Gastrocnemius medialis (tissue), 4 donors: ENCODE results near the gene TMC2.
A peak's percentile ranks its signal among the peaks of the same experiment; 100 is the strongest.

ENCODE experiments used
- CTCF ChIP-seq, 5 experiments: fragments of 450-650 bp in 3 of 5; fragments of 200-600 bp in 2 of 5; sonication (generic) in 2 of 5; IDR thresholded peaks in 4 of 5; conservative IDR thresholded peaks in 1 of 5; 1 replicate in 4 of 5; 2 replicates in 1 of 5; pipeline ENCODE4 v1.5.1; 2016 to 2019; ENCODE audit warnings: antibody characterized with exemption in 5 of 5, mild to moderate bottlenecking in 3 of 5, moderate library complexity in 3 of 5
- POLR2A ChIP-seq, 2 donors: fragments of 450-650 bp; IDR thresholded peaks; one replicate each; pipeline ENCODE4 v1.6.1; 2017; ENCODE audit warnings: antibody characterized with exemption in 2 of 2, mild to moderate bottlenecking in 2 of 2, moderate library complexity in 2 of 2

DNA sequence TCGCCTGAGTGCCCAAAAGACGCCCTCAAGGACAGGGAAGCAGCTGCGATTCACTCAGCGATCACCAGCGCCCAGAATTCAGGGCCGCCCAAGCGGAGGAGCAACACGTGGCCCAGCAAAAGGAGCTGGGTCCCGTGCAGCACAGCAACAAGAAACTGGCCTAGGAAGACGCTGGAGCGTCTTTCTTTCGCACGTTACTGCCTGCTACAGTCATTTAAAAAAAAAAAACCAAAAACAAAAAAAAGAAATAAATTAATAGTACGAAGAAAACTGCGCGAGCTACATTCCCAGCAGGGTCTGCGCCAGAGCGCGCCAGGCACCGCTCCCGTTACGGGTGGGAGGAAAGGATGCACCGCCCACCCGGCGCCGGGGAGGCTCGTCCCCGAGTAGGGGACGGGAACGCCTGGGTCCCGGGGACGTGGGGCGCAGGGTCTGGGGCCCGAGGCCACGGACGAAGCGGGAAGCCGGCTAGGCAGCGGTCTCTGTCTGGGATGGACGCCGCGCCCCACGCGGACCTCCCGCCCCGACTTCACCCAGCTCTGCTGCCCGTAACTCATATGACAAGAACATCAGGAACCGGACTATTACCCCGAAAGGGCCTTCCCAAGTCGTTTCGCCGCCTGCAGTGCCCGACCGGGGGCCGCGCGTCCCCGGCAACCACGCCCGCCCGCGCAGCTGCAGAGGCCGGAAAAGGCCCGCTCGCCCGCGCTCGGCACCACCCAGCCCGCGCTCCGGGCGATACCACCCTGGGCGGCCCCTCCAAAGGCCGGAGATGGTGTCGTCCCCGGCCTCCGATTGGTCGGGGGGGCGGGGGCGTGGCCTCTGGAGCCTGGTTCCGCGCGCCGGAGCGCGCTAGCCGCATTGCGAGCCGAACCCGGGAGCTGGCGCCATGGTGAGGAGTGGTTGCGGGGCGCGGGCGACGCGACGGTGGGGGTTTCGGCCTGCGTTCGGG, 115.7 kb downstream of the TMC2 start, which contains the start of gene NOP56:
- TF ChIP-seq CTCF (IDR thresholded peaks at IDR 0.05 in 4 of 5, conservative IDR thresholded peaks at IDR 0.05 in 1 of 5) (no peak), POLR2A (IDR thresholded peaks at IDR 0.05) (peak; percentile 84 to 95)
